Skeletal muscle tissue (tissue), 4 donors: Measurements from ENCODE around the gene ANO10. TPM values are rescaled to one million over a fixed set of nuclear protein-coding genes. Genes with fewer than 3 reads are reported as not detected.
"Not testable (repeated sequence)": the region's sequence is repeated elsewhere in the genome, so short reads cannot be mapped to it uniquely, and the experiment has no call there.

Source experiments
- H3K27ac ChIP-seq: one replicate; pipeline ENCODE4 v1.7.0; 2013; ENCODE audit warnings: mild to moderate bottlenecking, low read depth, low read length, inconsistent platforms
- H3K27me3 ChIP-seq, 3 donors: one replicate each; pipeline ENCODE4 v1.7.0; 2013; ENCODE audit warnings: low read length in 3 of 3; ENCODE audit not compliant: control insufficient read depth in 3 of 3, insufficient read depth in 3 of 3
- H3K36me3 ChIP-seq, 3 donors: one replicate each; pipeline ENCODE4 v1.7.0; 2013; ENCODE audit warnings: low read length in 3 of 3; ENCODE audit not compliant: control insufficient read depth in 3 of 3, insufficient read depth in 3 of 3
- H3K4me1 ChIP-seq, 3 donors: one replicate each; pipeline ENCODE4 v1.7.0; 2013; ENCODE audit warnings: low read length in 3 of 3, mild to moderate bottlenecking in 3 of 3; ENCODE audit not compliant: control insufficient read depth in 3 of 3, insufficient read depth in 3 of 3
- H3K4me3 ChIP-seq, 3 donors: one replicate each; pipeline ENCODE4 v1.7.0; 2013; ENCODE audit warnings: low read length in 3 of 3
- H3K9ac ChIP-seq, 3 donors: one replicate each; pipeline ENCODE4 v1.7.0; 2013; ENCODE audit warnings: low read length in 3 of 3, mild to moderate bottlenecking in 3 of 3, moderate library complexity in 2 of 3, low read depth in 1 of 3
- H3K9me3 ChIP-seq, 3 donors: one replicate each; pipeline ENCODE4 v1.7.0; 2013; ENCODE audit warnings: low read length in 3 of 3; ENCODE audit not compliant: control insufficient read depth in 3 of 3
- total RNA-seq: library from RNA; depleted of rRNA; stranded (reverse); fragments of >200 nt; gene quantifications from one replicate; pipeline ENCODE4 v1.2.3, GENCODE V29; 2014
- donor health status: Osteomylitis.

The ANO10 gene
- total RNA-seq, 1 donor from 2014 or later, result 25.1 TPM

GRCh38 chr3:43506644-43507043 lies 115.2 kb downstream of the ANO10 start:
- H3K27ac ChIP-seq, result no peak overlapping the region
- H3K9me3 ChIP-seq, result no peaks in the 10 kb centered on the region
- no peaks in the 10 kb centered on the region for H3K27me3 ChIP-seq
- no peak overlapping the region for H3K9ac ChIP-seq
- no peak overlapping the region for H3K4me3 ChIP-seq
- H3K36me3 ChIP-seq, result no peaks in the 10 kb centered on the region
- H3K4me1 ChIP-seq, result peaks cover 0 to 3% (median 2%) of the 10 kb centered on the region in 3 donors

DNA sequence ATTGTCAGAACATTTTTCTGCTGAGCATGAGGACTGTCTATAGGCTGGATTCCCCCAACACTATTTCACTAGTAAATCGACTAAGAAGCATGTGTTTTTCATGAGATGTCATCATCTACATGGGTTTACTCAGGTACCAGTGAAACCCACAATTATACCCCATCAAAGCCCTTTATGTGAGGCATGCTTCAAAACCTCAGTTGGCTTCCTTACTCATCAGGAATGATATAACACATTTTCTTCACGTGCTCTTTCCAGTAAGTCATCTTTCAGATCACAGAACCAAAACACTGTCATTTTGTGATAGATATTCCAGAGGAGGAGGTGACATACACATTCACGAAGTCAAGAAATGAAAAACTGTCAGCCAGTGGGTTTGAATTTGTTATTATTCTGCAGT lies 116.5 kb downstream of the ANO10 start:
- no peak overlapping the region for H3K9ac ChIP-seq
- no peaks in the 10 kb centered on the region for H3K36me3 ChIP-seq
- H3K9me3 ChIP-seq, result no peaks in the 10 kb centered on the region
- H3K4me1 ChIP-seq, result peaks cover 0 to 6% (median 2%) of the 10 kb centered on the region in 3 donors
- no peaks in the 10 kb centered on the region for H3K27me3 ChIP-seq
- H3K4me3 ChIP-seq, result no peak overlapping the region
- H3K27ac ChIP-seq, result no peak overlapping the region

GRCh38 chr3:43503067-43503728 lies 118.6 kb downstream of the ANO10 start:
- Histone ChIP-seq H3K4me3 (no peak overlapping the region), H3K36me3 (no peaks in the 10 kb centered on the region), H3K27me3 (no peaks in the 10 kb centered on the region), H3K27ac (no peak overlapping the region), H3K9ac (no peak overlapping the region), H3K4me1 (peaks cover 0 to 6% (median 2%) of the 10 kb centered on the region in 3 donors), H3K9me3 (no peaks in the 10 kb centered on the region)

GRCh38 chr3:43499256-43499655 lies 122.6 kb downstream of the ANO10 start:
- Histone ChIP-seq H3K27me3 (no peaks in the 10 kb centered on the region), H3K4me3 (no peak overlapping the region), H3K9me3 (no peaks in the 10 kb centered on the region), H3K9ac (no peak overlapping the region), H3K36me3 (no peaks in the 10 kb centered on the region), H3K27ac (no peak overlapping the region), H3K4me1 (peaks cover 2 to 6% (median 4%) of the 10 kb centered on the region in 3 donors)

- H3K9ac ChIP-seq, result no peak overlapping the region
- no peak overlapping the region for H3K27ac ChIP-seq
Measured at GRCh38 chr3:43497905-43498365, 123.9 kb downstream of the ANO10 start.

DNA sequence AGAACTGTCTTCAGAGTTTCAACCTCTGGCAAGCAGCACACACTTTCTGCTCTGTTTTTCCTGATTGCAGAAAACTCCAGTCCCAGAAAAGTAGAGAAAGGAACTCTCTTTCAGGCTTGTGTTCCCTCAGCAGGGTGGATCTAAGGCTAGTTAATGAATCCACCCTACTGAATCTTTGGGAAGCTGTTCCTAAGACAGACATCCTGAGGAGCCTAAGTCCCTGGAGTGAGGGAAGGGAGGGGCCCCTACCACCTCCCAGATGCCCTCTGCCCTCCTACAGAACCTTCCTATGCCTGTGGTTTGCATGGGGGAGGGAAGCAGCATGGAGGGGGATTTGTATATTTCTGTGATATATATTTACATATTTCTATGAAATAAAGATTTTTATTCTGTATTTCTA lies 124.4 kb downstream of the ANO10 start:
- peaks cover 2 to 4% (median 4%) of the 10 kb centered on the region in 3 donors for H3K4me1 ChIP-seq
- no peaks in the 10 kb centered on the region for H3K36me3 ChIP-seq
- H3K27ac ChIP-seq, result no peak overlapping the region
- H3K9ac ChIP-seq, result no peak overlapping the region
- no peak overlapping the region for H3K4me3 ChIP-seq
- H3K27me3 ChIP-seq, result no peaks in the 10 kb centered on the region
- no peaks in the 10 kb centered on the region for H3K9me3 ChIP-seq

More at GRCh38 chr3:43497905-43498365, 123.9 kb downstream of the ANO10 start:
- Histone ChIP-seq H3K9me3 (no peaks in the 10 kb centered on the region), H3K4me3 (no peak overlapping the region), H3K27me3 (no peaks in the 10 kb centered on the region), H3K4me1 (peaks cover 2 to 4% (median 4%) of the 10 kb centered on the region in 3 donors), H3K36me3 (no peaks in the 10 kb centered on the region)

DNA sequence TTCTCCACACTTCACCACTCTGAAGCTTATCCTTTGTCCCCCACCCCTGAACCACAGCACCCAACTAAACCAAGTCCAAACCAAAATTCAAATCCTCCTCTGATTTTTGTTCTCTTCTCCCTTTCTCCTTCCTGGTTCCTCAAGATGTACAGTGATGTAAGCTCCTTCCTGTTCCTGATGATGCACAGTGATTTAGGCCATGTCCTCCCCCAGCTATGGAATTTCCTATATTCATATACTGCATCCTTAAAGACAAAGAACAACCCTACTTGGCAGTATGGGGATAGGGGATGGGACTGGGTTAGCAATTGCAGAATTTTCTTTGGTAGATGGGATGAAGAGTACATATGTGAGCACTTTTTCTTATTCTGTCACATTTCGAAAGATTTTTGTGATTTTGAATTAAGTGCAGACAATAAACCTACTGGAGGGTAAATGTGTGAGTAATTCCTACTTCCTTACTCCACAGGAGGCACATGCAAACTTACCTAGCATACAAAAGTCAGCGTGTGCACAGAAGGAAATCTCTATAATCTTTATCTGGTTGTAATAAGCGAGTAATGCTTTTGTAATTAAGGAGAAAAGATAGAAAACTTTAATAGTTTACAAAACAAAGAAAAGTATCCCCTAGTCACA lies 125.0 kb downstream of the ANO10 start:
- Histone ChIP-seq H3K4me1 (peaks cover 0 to 4% (median 4%) of the 10 kb centered on the region in 3 donors), H3K4me3 (no peak overlapping the region), H3K27me3 (no peaks in the 10 kb centered on the region), H3K36me3 (no peaks in the 10 kb centered on the region), H3K9ac (no peak overlapping the region), H3K27ac (no peak overlapping the region), H3K9me3 (no peaks in the 10 kb centered on the region)

GRCh38 chr3:43492932-43493331 lies 128.9 kb downstream of the ANO10 start:
- not testable (repeated sequence) for H3K27me3 ChIP-seq, H3K9me3 ChIP-seq, H3K9ac ChIP-seq

DNA sequence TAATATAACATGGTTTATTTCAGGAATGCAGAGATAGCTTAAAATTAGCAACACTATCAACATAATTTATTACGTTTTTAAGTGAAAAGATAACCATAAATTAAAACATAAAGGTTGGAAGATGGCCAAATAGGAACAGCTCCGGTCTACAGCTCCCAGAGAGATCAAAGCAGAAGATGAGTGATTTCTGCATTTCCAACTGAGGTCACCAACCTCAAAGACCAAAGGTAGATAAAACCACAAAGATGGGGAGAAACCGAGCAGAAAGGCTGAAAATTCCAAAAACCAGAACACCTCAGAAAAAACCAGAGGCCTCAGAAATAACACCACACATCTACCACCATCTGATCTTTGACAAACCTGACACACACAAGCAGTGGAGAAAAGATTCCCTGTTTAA lies 130.0 kb downstream of the ANO10 start:
- not testable (repeated sequence) for H3K27me3 ChIP-seq, H3K27ac ChIP-seq, H3K4me3 ChIP-seq, H3K4me1 ChIP-seq, H3K9me3 ChIP-seq, H3K9ac ChIP-seq, H3K36me3 ChIP-seq

More at GRCh38 chr3:43492932-43493331, 128.9 kb downstream of the ANO10 start:
- not testable (repeated sequence) for H3K36me3 ChIP-seq, H3K4me1 ChIP-seq, H3K27ac ChIP-seq, H3K4me3 ChIP-seq

DNA sequence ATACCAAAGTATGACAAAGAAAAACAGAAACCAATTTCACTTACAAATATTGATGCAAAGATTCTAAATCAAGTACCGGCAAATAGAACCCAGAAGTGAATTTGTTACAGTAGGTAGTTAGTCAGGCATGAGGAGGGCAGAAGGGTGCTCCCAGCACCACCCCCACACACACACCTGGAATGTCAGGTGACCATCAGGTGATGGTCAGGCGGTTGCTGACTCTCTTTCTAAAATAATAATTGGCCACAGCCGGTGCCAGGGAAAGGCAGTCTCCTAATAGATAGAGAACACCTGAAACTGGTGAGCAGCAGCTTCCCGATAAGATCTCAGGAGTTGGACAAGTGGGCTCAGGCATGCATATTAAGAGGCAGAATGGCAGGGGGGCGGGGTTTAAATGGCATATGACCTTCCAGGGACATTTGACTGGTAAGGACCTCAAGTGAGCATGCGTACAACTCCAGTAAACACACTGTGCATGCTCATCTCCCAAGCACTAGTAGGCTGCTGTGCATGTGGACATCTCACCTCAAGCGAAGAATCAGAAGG lies 131.1 kb downstream of the ANO10 start:
- Histone ChIP-seq H3K9me3 (no peaks in the 10 kb centered on the region), H3K27ac (no peak overlapping the region), H3K4me1 (no peaks in the 10 kb centered on the region), H3K36me3 (no peaks in the 10 kb centered on the region), H3K4me3 (no peak overlapping the region), H3K27me3 (no peaks in the 10 kb centered on the region), H3K9ac (no peak overlapping the region)
